Thyroid gland (tissue), 4 donors: ENCODE data around the gene ENDOV. TPM values are rescaled to one million over a fixed set of nuclear protein-coding genes. Genes with fewer than 3 reads are reported as not detected.

Experiments
- DNase-seq, 2 donors: peaks; one replicate each; pipeline ENCODE4 v3.0.0-alpha.2; 2019
- H3K27ac ChIP-seq, 3 donors: fragments of 200-600 bp; sonication (generic); 1 replicate in 2 of 3; 2 replicates in 1 of 3; pipeline ENCODE4 v1.5.1; 2016 to 2019; ENCODE audit warnings: mild to moderate bottlenecking in 1 of 3, moderate library complexity in 1 of 3
- H3K27me3 ChIP-seq: fragments of 200-600 bp; sonication (generic); one replicate; pipeline ENCODE4 v1.5.1; 2019
- H3K36me3 ChIP-seq, 2 donors: fragments of 200-600 bp; sonication (generic); one replicate each; pipeline ENCODE4 v1.5.1; 2016 to 2019
- H3K4me1 ChIP-seq, 2 donors: fragments of 200-600 bp; sonication (generic); one replicate each; pipeline ENCODE4 v1.5.1; 2017 to 2019
- H3K4me3 ChIP-seq, 3 donors: fragments of 200-600 bp; sonication (generic); replicated peaks in 1 of 3; 1 replicate in 2 of 3; 2 replicates in 1 of 3; pipeline ENCODE4 v1.5.1; 2016; ENCODE audit warnings: mild to moderate bottlenecking in 1 of 3
- H3K9me3 ChIP-seq: fragments of 200-600 bp; sonication (generic); one replicate; pipeline ENCODE4 v1.5.1; 2017
- CTCF ChIP-seq, 6 experiments: fragments of 200-600 bp in 3 of 6; fragments of 450-650 bp in 3 of 6; sonication (generic) in 3 of 6; IDR thresholded peaks; one replicate each; pipeline ENCODE4 v1.5.1; 2016 to 2019; ENCODE audit warnings: antibody characterized with exemption in 6 of 6, mild to moderate bottlenecking in 2 of 6, inconsistent platforms in 1 of 6, moderate library complexity in 1 of 6
- POLR2A ChIP-seq, 2 donors: fragments of 450-650 bp; IDR thresholded peaks; one replicate each; pipeline ENCODE4 v1.6.1; 2017; ENCODE audit warnings: antibody characterized with exemption in 2 of 2, mild to moderate bottlenecking in 2 of 2, moderate library complexity in 1 of 2
- WGBS, 2 donors: methylation state at CpG; one replicate each; pipeline ENCODE4 v1.1.5; 2017; 5-methylcytosine and 5-hydroxymethylcytosine counted together
- intact Hi-C: fragments of 100-400 bp; cut with DNase I; formaldehyde crosslinking; loops from one replicate; pipeline ENCODE4 v1.15.1; 2023
- microRNA-seq: library from miRNA; unstranded; fragments of <30 nt; microRNA quantifications from one replicate; pipeline ENCODE4, GENCODE V29; 2016
- small RNA-seq: library from RNA; depleted of rRNA; stranded (forward); fragments of <200 nt; gene quantifications from one replicate; pipeline ENCODE3, GENCODE V24; 2016
- total RNA-seq, 4 donors: library from RNA; depleted of rRNA; stranded (reverse); fragments of >200 nt; gene quantifications; one replicate each; pipeline ENCODE4 v1.2.3, GENCODE V29; 2016

The ENDOV gene
- total RNA-seq, 4 donors from 2014 or later = 18.8 to 37.1 (median 21.2) TPM

GRCh38 chr17:80486692-80487091 is 71.7 kb downstream of the ENDOV start:
- TF ChIP-seq CTCF (IDR thresholded peaks at IDR 0.05) (no peak), POLR2A (IDR thresholded peaks at IDR 0.05) (no peak)
- WGBS, 2 donors = 28 to 30% methylated on average over 4 to 16 of the region's 17 CpGs

GRCh38 chr17:80487511-80487910 is 72.5 kb downstream of the ENDOV start:
- Histone ChIP-seq H3K27ac (no peak overlapping the region), H3K9me3 (no peaks in the 10 kb centered on the region), H3K27me3 (no peaks in the 10 kb centered on the region), H3K4me3 (no peak overlapping the region), H3K36me3 (no peaks in the 10 kb centered on the region), H3K4me1 (no peaks in the 10 kb centered on the region)
- intact Hi-C loops = no loop called here
- no peak for TF ChIP-seq POLR2A (IDR thresholded peaks at IDR 0.05)
- WGBS, 2 donors = 35 to 51% methylated on average over 5 to 7 of the region's 7 CpGs
- no peak for DNase-seq

More at GRCh38 chr17:80486692-80487091, 71.7 kb downstream of the ENDOV start:
- Histone ChIP-seq H3K36me3 (no peaks in the 10 kb centered on the region), H3K27ac (no peak overlapping the region), H3K4me3 (no peak overlapping the region), H3K27me3 (no peaks in the 10 kb centered on the region), H3K4me1 (no peaks in the 10 kb centered on the region), H3K9me3 (no peaks in the 10 kb centered on the region)
- intact Hi-C loops = no loop called here
- no peak for DNase-seq

Small RNA genes within 50 kb of the gene (microRNA-seq; reads per million reads assigned to microRNA genes)
- not detected for gene MIR4730

Small RNA genes within 50 kb of the gene (small RNA-seq; reads per million reads assigned to genes)
- 0.28 reads per million for gene MIR4730

Other genes with a start within 250 kb of the ENDOV start
- 1 to 10 TPM in 1 of 4 donors, under 1 TPM in 1, not detected in 2; 0.34 to 3.9 TPM for gene CARD14, start 245.1 kb upstream of the ENDOV start, total RNA-seq
- gene SGSH, start 194.8 kb upstream of the ENDOV start, total RNA-seq = 10 to 100 TPM; 31.8 to 48.5 (median 38.2) TPM
- 10 to 100 TPM; 25.1 to 65.3 (median 31.7) TPM for gene SLC26A11, start 194.7 kb upstream of the ENDOV start, total RNA-seq
- 100 to 1,000 TPM; 107 to 245 (median 187) TPM for gene RNF213, start 154.3 kb upstream of the ENDOV start, total RNA-seq
- under 1 TPM in 2 of 4 donors, not detected in 2; 0.92 to 0.98 TPM for gene NPTX1, start 61.4 kb downstream of the ENDOV start, total RNA-seq
- 10 to 100 TPM; 24.2 to 58.1 (median 34.5) TPM for gene RPTOR, start 129.7 kb downstream of the ENDOV start, total RNA-seq